Measurements from ENCODE around the gene RHOV. TPM values are rescaled to one million over a fixed set of nuclear protein-coding genes. Genes with fewer than 3 reads are reported as not detected.

The RHOV gene
- total and polyA plus RNA-seq, 7 donors: 0.10 to 0.23 TPM; not detected in 5

DNA sequence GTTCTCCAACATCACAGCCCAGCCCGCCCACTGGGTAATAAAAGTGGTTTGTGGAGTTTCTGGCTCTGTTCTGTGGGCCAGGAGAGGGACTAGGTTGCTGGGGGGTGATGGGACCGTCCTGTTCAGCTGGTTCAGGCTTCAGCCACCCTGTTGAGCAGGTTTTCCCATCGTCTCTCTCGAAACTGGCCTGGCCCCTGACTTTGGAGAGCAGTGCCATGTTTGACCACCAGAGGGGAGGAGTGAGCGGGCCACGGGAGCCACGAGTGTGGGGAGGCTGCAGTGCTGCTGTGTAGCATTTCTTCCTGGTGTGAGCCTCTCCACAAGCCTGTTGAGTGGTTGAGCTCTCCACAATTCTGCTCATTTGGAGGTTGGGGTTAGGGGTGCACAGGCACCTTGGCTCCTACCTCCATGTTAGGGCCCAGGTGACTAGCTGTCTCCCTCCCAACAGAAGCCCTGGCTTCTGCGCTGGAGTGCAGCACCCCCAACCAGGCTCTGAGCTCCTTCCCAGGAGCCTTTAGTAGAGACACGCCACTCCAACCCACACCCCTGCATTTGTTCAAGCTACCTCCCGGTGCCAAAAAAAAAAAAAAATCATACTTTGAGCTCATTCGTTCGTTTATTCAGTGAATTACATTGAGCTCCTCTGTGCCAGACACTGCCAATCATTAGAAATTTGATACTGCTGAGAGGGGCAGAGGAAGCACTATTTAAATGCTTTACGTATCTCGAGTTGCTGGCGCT, 16.3 kb downstream of the RHOV start:
- Histone ChIP-seq H3K4me3 (no peak overlapping the region), H3K36me3 (ENCODE audit: insufficient read depth in 1 of 2, low read depth in 1 of 2) (no peaks in the 10 kb centered on the region), H3K4me1 (peaks cover 6% of the 10 kb centered on the region), H3K27ac (no peak overlapping the region), H3K27me3 (ENCODE audit: insufficient read depth in 3 of 3, low read length in 2 of 3) (no peaks in the 10 kb centered on the region), H3K9me3 (no peaks in the 10 kb centered on the region)
- ATAC-seq (peak; percentile 89 to 96 (median 93)), DNase-seq (peak; percentile 72 to 81)
- intact Hi-C loops (cut with DNase I): loop anchor here (1.0 to 10.0 kb wide), 4 partner anchors 36 to 343 kb away; no protein-coding TSS in a partner anchor
- TF ChIP-seq, protein P1, sequence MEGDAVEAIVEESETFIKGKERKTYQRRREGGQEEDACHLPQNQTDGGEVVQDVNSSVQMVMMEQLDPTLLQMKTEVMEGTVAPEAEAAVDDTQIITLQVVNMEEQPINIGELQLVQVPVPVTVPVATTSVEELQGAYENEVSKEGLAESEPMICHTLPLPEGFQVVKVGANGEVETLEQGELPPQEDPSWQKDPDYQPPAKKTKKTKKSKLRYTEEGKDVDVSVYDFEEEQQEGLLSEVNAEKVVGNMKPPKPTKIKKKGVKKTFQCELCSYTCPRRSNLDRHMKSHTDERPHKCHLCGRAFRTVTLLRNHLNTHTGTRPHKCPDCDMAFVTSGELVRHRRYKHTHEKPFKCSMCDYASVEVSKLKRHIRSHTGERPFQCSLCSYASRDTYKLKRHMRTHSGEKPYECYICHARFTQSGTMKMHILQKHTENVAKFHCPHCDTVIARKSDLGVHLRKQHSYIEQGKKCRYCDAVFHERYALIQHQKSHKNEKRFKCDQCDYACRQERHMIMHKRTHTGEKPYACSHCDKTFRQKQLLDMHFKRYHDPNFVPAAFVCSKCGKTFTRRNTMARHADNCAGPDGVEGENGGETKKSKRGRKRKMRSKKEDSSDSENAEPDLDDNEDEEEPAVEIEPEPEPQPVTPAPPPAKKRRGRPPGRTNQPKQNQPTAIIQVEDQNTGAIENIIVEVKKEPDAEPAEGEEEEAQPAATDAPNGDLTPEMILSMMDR (IDR thresholded peaks at IDR 0.05): peak; percentile 92
- WGBS, 3 donors: 15 to 26% (median 15%) methylated on average over 15 of the region's 15 CpGs

DNA sequence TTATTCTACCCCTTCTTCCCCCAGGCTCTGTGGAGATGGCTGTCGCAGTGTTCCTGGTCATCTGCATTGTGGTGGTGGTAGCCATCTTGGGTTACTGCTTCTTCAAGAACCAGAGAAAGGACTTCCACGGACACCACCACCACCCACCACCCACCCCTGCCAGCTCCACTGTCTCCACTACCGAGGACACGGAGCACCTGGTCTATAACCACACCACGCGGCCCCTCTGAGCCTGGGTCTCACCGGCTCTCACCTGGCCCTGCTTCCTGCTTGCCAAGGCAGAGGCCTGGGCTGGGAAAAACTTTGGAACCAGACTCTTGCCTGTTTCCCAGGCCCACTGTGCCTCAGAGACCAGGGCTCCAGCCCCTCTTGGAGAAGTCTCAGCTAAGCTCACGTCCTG, 17.3 kb downstream of the RHOV start:
- Histone ChIP-seq H3K27me3 (ENCODE audit: insufficient read depth in 3 of 3, low read length in 2 of 3) (no peaks in the 10 kb centered on the region), H3K4me3 (no peak overlapping the region), H3K9me3 (no peaks in the 10 kb centered on the region), H3K27ac (no peak overlapping the region), H3K36me3 (ENCODE audit: insufficient read depth in 1 of 2, low read depth in 1 of 2) (no peaks in the 10 kb centered on the region), H3K4me1 (peaks cover 6% of the 10 kb centered on the region)
- WGBS, 3 donors: 65 to 73% (median 69%) methylated on average over 8 of the region's 8 CpGs
- DNase-seq: no peak
- TF ChIP-seq, protein P1 (IDR thresholded peaks at IDR 0.05): no peak
- intact Hi-C loops (cut with DNase I): loop anchor here (1.0 to 10.0 kb wide), 4 partner anchors 37 to 342 kb away; no protein-coding TSS in a partner anchor
- no peak for ATAC-seq

DNA sequence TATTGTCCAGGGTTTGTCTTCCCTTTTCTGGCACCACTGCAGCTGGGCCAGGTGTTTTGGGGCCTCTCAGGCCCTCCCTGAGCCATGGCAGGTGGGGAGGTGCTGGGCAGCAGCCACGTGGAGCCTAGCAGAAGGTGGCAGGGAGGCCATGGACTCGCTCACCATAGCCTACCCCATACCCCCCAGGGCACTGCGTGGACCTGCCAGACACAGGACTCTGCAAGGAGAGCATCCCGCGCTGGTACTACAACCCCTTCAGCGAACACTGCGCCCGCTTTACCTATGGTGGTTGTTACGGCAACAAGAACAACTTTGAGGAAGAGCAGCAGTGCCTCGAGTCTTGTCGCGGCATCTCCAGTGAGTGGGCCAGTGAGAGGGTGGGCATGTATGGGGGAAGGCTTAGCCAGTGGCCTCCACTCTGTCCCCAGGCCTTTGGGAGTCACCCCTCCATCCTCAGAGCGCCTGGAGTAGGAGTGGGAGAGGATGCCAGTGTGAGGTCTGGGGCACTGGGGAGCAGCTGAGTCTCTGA, 18.3 kb downstream of the RHOV start:
- TF ChIP-seq, protein P1 (IDR thresholded peaks at IDR 0.05): no peak
- DNase-seq (no peak), ATAC-seq (no peak)
- Histone ChIP-seq H3K4me3 (no peak overlapping the region), H3K4me1 (peaks cover 6% of the 10 kb centered on the region), H3K27ac (no peak overlapping the region), H3K9me3 (no peaks in the 10 kb centered on the region), H3K27me3 (ENCODE audit: insufficient read depth in 3 of 3, low read length in 2 of 3) (no peaks in the 10 kb centered on the region), H3K36me3 (ENCODE audit: insufficient read depth in 1 of 2, low read depth in 1 of 2) (no peaks in the 10 kb centered on the region)
- intact Hi-C loops (cut with DNase I): loop anchor here (5.0 to 10.0 kb wide), 3 partner anchors 327 to 341 kb away; no protein-coding TSS in a partner anchor
- 79 to 83% (median 81%) methylated on average over 12 to 13 of the region's 13 CpGs for WGBS, 3 donors

DNA sequence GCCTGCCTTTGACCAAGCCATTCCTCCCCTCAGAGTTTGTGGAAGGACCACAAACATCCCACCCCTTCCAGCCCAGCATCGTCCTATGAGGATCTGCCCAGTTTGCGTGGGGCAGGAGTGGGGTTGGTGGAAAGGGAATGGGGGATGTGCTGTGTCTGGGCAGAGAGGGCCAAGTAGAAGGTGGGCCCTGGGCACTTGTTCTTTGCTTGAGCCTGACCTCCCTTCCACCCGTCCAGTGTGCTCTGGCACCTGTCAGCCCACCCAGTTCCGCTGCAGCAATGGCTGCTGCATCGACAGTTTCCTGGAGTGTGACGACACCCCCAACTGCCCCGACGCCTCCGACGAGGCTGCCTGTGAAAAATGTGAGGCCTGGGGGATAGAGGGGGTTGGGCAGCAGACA, 19.9 kb downstream of the RHOV start:
- Histone ChIP-seq H3K27ac (no peak overlapping the region), H3K36me3 (ENCODE audit: insufficient read depth in 1 of 2, low read depth in 1 of 2) (no peaks in the 10 kb centered on the region), H3K4me1 (peaks cover 6% of the 10 kb centered on the region), H3K27me3 (ENCODE audit: insufficient read depth in 3 of 3, low read length in 2 of 3) (no peaks in the 10 kb centered on the region), H3K9me3 (no peaks in the 10 kb centered on the region), H3K4me3 (no peak overlapping the region)
- no peak for DNase-seq
- 51 to 62% (median 51%) methylated on average over 10 of the region's 10 CpGs for WGBS, 3 donors
- TF ChIP-seq, protein P1 (IDR thresholded peaks at IDR 0.05): no peak
- no peak for ATAC-seq
- intact Hi-C loops (cut with DNase I): loop anchor here in 1 of 2 donors (10.0 kb wide), 1 partner anchor 339 kb away; no protein-coding TSS in a partner anchor

Measured in psoas muscle (tissue), 8 donors.